ENCODE data around the gene LINGO3. TPM values are rescaled to one million over a fixed set of nuclear protein-coding genes. Genes with fewer than 3 reads are reported as not detected.

LINGO3 gene
- total and polyA plus RNA-seq, 2 experiments from 2014 or later = not detected

DNA sequence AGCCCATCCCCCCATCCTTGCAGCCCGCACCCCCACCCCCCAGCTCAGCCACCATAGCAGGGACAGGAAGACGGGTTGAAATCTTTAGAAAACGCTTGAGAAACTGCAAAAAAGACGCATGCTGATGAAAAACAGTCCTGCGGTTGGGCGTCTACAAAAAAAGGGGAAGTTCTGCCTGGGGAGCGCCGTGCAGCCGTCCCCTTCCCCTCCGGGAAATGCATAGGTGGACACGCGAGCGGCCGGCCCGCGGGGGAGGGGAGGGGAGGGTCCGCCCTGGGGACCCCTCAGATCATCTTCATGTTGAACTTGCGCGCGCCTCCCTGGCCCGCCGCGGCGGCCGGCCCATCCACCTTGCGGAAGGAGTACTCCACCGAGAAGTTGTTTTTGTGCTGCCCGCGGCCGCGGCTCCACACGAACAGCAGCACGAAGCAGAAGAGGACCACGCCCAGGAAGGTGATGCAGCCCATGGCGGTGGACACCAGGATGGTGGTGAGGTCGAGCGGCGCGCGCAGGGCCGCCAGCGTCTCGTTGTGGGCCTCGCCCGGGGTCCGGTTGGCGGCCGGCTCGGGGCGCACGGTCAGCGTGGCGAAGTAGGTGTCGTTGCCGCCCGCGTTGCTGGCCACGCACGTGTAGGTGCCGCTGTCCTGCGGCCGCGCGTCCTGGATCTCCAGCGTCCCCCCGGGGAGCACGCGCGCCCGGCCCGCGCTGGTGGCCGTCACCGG lies 18.1 kb downstream of the LINGO3 start:
- Histone ChIP-seq H3K27ac (no peak overlapping the region), H3K27me3 (replicated peaks; ENCODE audit: insufficient read depth) (peaks cover 30% of the 10 kb centered on the region), H3K4me1 (ENCODE audit: insufficient read depth) (peaks cover 9% of the 10 kb centered on the region; the same call in 1 of the 2 replicates), H3F3A (ENCODE audit: insufficient read depth) (peaks cover 7% of the 10 kb centered on the region), H3K4me2 (ENCODE audit: unreplicated experiment) (peak overlapping the region; percentile 68), H3K36me3 (ENCODE audit: low read depth) (no peaks in the 10 kb centered on the region), H3K79me2 (ENCODE audit: insufficient read depth) (no peaks in the 10 kb centered on the region), H3K9me2 (ENCODE audit: insufficient read depth) (no peaks in the 10 kb centered on the region), H3K9me3 (ENCODE audit: low read depth) (no peaks in the 10 kb centered on the region), H3K9ac (no peak overlapping the region), H2AFZ (no peak overlapping the region), H3K4me3 (peak overlapping the region; percentile 51), H4K20me1 (ENCODE audit: insufficient read depth) (no peaks in the 10 kb centered on the region)
- no peak for TF ChIP-seq EZH2phosphoT487 (IDR thresholded peaks at IDR 0.05; ENCODE audit: insufficient read depth, low read depth)
- peak; percentile 77 for TF ChIP-seq EZH2 (IDR thresholded peaks at IDR 0.05; ENCODE audit: insufficient read depth, poor library complexity, severe bottlenecking)
- peak; percentile 66 for DNase-seq
- 1 to 3% methylated on average over 54 to 68 of the region's 74 CpGs for WGBS, 2 experiments (ENCODE audit: low coverage in 1 of 2, low lambda C conversion rate in 2 of 2, missing lambda C conversion rate in 2 of 2)
- in situ Hi-C loops (cut with MboI) = loop anchor here (10.0 kb wide), 1 partner anchor 95 kb away; no protein-coding TSS in a partner anchor

GRCh38 chr19:2288818-2289713 lies 18.9 kb downstream of the LINGO3 start:
- H3K9me3 ChIP-seq (ENCODE audit: low read depth) = no peaks in the 10 kb centered on the region
- H3K79me2 ChIP-seq (ENCODE audit: insufficient read depth) = no peaks in the 10 kb centered on the region
- no peak overlapping the region for H3K4me3 ChIP-seq
- no peak overlapping the region for H3K9ac ChIP-seq
- TF ChIP-seq EZH2 (IDR thresholded peaks at IDR 0.05; ENCODE audit: insufficient read depth, poor library complexity, severe bottlenecking) (no peak), EZH2phosphoT487 (IDR thresholded peaks at IDR 0.05; ENCODE audit: insufficient read depth, low read depth) (no peak)
- no peaks in the 10 kb centered on the region for H3K9me2 ChIP-seq (ENCODE audit: insufficient read depth)
- H2AFZ ChIP-seq = no peak overlapping the region
- DNase-seq = no peak
- H4K20me1 ChIP-seq (ENCODE audit: insufficient read depth) = no peaks in the 10 kb centered on the region
- in situ Hi-C loops (cut with MboI) = loop anchor here (10.0 kb wide), 1 partner anchor 96 kb away; no protein-coding TSS in a partner anchor
- WGBS, 2 experiments (ENCODE audit: low coverage in 1 of 2, low lambda C conversion rate in 2 of 2, missing lambda C conversion rate in 2 of 2) = 48 to 58% methylated on average over 17 to 27 of the region's 28 CpGs
- no peaks in the 10 kb centered on the region for H3K36me3 ChIP-seq (ENCODE audit: low read depth)
- no peak overlapping the region for H3K27ac ChIP-seq
- H3F3A ChIP-seq (ENCODE audit: insufficient read depth) = peaks cover 5% of the 10 kb centered on the region
- no peak overlapping the region for H3K4me2 ChIP-seq (ENCODE audit: unreplicated experiment)
- H3K27me3 ChIP-seq (replicated peaks; ENCODE audit: insufficient read depth) = peaks cover 30% of the 10 kb centered on the region
- 0 out of 2 replicates have a peak, but pooled peaks cover under 1% of the 10 kb centered on the region for H3K4me1 ChIP-seq (ENCODE audit: insufficient read depth)

GRCh38 chr19:2288338-2288817 lies 19.6 kb downstream of the LINGO3 start:
- no peaks in the 10 kb centered on the region for H3K79me2 ChIP-seq (ENCODE audit: insufficient read depth)
- H3K36me3 ChIP-seq (ENCODE audit: low read depth) = no peaks in the 10 kb centered on the region
- no peak overlapping the region for H3K9ac ChIP-seq
- H3K4me3 ChIP-seq = no peak overlapping the region
- H3K9me2 ChIP-seq (ENCODE audit: insufficient read depth) = no peaks in the 10 kb centered on the region
- peaks cover 30% of the 10 kb centered on the region for H3K27me3 ChIP-seq (replicated peaks; ENCODE audit: insufficient read depth)
- no peak for DNase-seq
- 80 to 84% methylated on average over 16 to 17 of the region's 17 CpGs for WGBS, 2 experiments (ENCODE audit: low coverage in 1 of 2, low lambda C conversion rate in 2 of 2, missing lambda C conversion rate in 2 of 2)
- H3K27ac ChIP-seq = no peak overlapping the region
- no peaks in the 10 kb centered on the region for H3F3A ChIP-seq (ENCODE audit: insufficient read depth)
- no peak overlapping the region for H2AFZ ChIP-seq
- no peaks in the 10 kb centered on the region for H3K9me3 ChIP-seq (ENCODE audit: low read depth)
- no peaks in the 10 kb centered on the region for H3K4me1 ChIP-seq (ENCODE audit: insufficient read depth)
- H3K4me2 ChIP-seq (ENCODE audit: unreplicated experiment) = no peak overlapping the region
- in situ Hi-C loops (cut with MboI) = loop anchor here (10.0 kb wide), 1 partner anchor 96 kb away; no protein-coding TSS in a partner anchor
- no peaks in the 10 kb centered on the region for H4K20me1 ChIP-seq (ENCODE audit: insufficient read depth)
- no peak for TF ChIP-seq EZH2 (IDR thresholded peaks at IDR 0.05; ENCODE audit: insufficient read depth, poor library complexity, severe bottlenecking)

GRCh38 chr19:2287585-2288337 lies 20.2 kb downstream of the LINGO3 start:
- 89% methylated on average over 12 to 13 of the region's 13 CpGs for whole genome bisulfite sequencing, 2 experiments (ENCODE audit: low coverage in 1 of 2, low lambda C conversion rate in 2 of 2, missing lambda C conversion rate in 2 of 2)
- H3K4me1 ChIP-seq (ENCODE audit: insufficient read depth) = no peaks in the 10 kb centered on the region
- H3K9me2 ChIP-seq (ENCODE audit: insufficient read depth) = no peaks in the 10 kb centered on the region
- H4K20me1 ChIP-seq (ENCODE audit: insufficient read depth) = no peaks in the 10 kb centered on the region
- no peak for DNase-seq
- H2AFZ ChIP-seq = no peak overlapping the region
- H3K4me2 ChIP-seq (ENCODE audit: unreplicated experiment) = no peak overlapping the region
- TF ChIP-seq EZH2phosphoT487 (IDR thresholded peaks at IDR 0.05; ENCODE audit: insufficient read depth, low read depth) (no peak), EZH2 (IDR thresholded peaks at IDR 0.05; ENCODE audit: insufficient read depth, poor library complexity, severe bottlenecking) (no peak)
- no peaks in the 10 kb centered on the region for H3K9me3 ChIP-seq (ENCODE audit: low read depth)
- no peaks in the 10 kb centered on the region for H3F3A ChIP-seq (ENCODE audit: insufficient read depth)
- no peaks in the 10 kb centered on the region for H3K36me3 ChIP-seq (ENCODE audit: low read depth)
- in situ Hi-C loops (cut with MboI) = loop anchor here (10.0 kb wide), 1 partner anchor 97 kb away; no protein-coding TSS in a partner anchor
- no peak overlapping the region for H3K4me3 ChIP-seq
- no peak overlapping the region for H3K9ac ChIP-seq
- H3K27me3 ChIP-seq (replicated peaks; ENCODE audit: insufficient read depth) = peaks cover 30% of the 10 kb centered on the region
- H3K27ac ChIP-seq = no peak overlapping the region
- H3K79me2 ChIP-seq (ENCODE audit: insufficient read depth) = no peaks in the 10 kb centered on the region
